GM19193 (cell line): ENCODE results near the gene TMEM234.
A peak's percentile ranks its signal among the peaks of the same experiment; 100 is the strongest.

Experiments used
- POLR2A ChIP-seq: IDR thresholded peaks from 4 replicates; pipeline ENCODE4 v1.6.1; 2011; ENCODE audit not compliant: insufficient read depth, insufficient read length; ENCODE audit errors: extremely low read depth

The TMEM234 gene

DNA sequence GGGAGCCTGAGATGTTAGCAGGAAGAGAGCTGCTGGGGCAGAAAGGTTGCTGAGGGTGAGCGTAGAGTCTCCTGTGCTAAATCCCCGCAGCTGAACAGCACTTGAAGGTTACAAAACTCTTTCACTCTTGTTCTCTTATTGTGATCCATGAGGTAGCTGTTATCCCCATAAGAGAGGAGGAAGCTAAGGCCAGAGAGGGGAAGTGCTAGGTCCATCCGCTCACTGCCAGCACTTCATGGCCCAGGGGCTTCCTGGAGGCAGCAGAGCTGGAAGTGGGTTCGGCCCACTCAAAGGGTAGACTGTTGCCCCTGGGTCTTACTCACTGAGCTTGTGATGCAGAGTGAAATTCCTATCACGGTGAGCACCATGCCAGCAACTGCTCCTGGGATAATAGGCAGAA lies 5.6 kb downstream of the TMEM234 start:
- TF ChIP-seq POLR2A, result no peak

DNA sequence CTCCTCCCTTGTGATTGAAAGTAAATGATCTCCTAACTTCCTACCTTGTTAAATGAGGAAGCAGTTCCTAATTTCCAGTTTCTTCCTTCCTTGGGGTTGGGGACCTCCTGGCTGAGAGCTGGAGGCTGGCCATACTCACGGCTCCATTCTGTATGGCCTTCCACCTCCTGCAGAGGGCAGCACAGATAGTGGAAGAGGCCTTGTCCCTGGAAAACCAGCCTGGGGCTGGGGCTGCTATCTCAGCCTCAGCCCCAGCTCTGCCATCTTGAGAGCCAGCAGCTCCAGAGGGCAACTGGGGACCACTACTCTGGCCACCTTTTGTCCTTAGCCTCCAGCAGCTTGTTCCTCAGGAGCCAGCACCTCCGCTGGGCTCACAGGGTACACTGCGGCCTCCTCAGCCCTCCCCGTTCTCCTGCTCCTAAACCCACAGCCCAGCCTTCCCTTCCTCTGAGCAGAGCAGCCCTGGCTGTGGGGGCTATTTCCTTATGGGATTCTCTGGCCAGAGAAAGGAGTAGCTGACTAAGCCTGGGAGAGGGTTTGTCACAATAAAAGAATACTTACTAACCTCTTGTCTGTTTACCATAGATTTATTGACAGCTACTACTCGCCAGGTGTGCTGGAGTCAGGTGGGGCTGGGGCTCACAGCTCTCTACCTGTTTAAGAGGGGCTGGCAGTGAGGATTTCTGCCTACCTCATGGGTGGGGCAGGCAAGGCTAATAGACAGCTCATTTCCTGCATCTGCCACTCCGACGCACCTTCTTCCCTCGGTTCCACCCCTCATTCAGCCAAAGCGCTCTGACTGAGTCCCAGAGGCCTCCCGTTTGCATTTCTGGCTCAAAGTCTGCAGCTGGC lies 6.3 kb downstream of the TMEM234 start:
- no peak for TF ChIP-seq POLR2A

DNA sequence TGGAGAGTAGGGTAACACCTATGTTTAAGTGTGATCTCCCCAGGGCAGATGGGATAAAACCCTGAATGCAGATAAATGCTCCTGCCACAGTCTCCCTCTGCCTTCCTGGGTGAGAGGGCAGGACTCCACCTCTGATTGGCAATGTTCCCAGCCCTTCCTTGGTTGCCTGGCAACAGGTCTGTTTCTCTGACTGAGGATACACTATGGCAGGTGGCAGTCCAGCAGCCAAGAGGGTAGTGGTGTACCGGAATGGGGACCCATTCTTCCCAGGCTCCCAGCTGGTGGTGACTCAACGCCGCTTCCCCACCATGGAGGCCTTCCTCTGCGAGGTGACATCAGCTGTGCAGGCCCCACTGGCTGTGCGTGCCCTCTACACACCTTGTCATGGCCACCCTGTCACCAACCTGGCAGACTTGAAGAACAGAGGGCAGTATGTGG lies 13.2 kb downstream of the TMEM234 start, which contains the start of gene DCDC2B:
DCDC2B (plus strand) TSS at position 199 of the 438 bp plus-strand sequence; CDS start at position 204, 5 bp downstream.
- no peak for TF ChIP-seq POLR2A

DNA sequence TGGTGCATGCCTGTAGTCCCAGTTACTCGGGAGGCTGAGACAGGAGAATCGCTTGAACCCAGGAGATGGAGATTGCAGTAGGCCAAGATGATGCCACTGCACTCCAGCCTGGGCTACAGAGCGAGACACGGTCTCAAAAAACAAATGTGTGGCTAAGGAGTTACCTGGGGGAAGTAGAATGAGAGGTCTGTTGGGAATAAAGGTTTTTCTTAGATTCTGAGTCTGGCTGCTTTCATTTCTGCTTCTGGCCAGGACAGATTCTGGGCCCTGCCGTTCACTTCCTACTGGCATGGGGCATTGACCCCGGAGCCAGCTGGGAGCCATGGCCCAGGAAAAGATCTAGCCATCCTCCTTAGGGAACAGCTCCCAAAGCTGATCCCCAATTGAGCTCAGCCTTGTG lies 13.7 kb downstream of the TMEM234 start:
- no peak for TF ChIP-seq POLR2A

DNA sequence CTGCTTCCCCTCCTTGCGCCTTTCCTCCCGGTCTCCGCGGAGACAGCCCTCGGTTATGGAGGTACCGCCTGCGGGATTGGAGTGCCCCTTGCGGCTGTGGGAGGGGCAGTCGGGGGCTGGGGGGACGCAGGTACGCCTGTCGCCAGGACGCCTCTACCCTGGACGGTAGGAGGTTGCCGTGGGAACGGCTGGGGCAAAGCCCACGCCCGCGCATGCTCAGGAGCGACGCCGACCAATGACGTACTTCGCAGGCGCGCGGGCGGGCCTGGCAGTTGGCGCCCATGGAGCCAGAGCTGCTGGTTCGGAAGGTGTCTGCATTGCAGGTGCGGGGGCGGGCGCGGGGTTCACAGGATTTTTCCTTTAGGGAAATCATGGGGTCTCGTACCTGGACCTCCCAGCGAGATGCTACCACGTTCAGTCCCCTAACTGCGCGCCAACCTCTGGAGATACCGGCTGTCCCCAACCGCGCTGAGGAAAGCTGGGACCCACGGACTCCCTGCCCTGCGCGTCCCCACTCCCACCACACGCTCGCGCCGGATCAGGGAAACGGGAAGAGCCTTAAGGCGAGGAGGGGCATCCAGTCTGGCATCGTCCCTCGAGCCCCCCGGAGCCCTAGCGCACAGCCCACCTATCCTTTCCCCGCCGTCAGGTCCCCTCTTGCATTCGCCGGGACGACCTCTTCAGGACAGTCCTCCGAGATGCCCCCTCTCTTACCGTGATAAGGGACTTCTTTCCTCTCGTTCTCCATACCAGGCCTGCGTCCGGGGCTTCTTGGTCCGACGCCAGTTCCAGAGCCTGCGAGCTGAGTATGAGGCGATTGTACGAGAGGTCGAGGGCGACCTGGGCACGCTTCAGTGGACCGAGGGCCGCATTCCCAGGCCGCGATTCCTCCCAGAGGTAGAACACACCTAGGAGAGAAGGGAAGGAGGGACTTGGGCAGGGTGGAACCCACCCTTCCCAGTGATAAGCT lies 16.5 kb downstream of the TMEM234 start, which contains the start of gene IQCC:
IQCC (plus strand) TSS at position 271 of the 970 bp plus-strand sequence; CDS start at position 282, 11 bp downstream.
- TF ChIP-seq POLR2A, result peak; percentile 73

DNA sequence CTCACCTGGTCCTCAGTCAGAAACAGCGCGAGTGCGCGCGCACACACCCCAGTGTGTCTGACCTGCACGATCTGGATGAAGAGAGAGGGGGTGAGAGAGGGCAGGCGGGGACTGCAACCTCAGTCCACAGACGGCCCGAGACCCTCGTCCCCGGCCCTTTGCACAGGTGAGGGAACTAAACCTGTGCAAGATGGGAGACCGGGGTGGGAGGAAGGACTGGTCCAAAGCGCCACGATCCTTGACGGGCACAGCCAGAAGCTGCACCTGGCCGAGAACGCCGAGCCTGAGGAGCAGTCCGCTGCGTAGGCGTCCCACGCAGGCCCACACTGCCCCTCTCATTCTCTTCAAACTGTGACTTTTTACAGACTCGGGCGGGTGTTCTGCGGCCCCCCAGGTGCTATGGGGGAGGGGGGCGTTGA lies 17.2 kb downstream of the TMEM234 start:
- TF ChIP-seq POLR2A, result no peak

DNA sequence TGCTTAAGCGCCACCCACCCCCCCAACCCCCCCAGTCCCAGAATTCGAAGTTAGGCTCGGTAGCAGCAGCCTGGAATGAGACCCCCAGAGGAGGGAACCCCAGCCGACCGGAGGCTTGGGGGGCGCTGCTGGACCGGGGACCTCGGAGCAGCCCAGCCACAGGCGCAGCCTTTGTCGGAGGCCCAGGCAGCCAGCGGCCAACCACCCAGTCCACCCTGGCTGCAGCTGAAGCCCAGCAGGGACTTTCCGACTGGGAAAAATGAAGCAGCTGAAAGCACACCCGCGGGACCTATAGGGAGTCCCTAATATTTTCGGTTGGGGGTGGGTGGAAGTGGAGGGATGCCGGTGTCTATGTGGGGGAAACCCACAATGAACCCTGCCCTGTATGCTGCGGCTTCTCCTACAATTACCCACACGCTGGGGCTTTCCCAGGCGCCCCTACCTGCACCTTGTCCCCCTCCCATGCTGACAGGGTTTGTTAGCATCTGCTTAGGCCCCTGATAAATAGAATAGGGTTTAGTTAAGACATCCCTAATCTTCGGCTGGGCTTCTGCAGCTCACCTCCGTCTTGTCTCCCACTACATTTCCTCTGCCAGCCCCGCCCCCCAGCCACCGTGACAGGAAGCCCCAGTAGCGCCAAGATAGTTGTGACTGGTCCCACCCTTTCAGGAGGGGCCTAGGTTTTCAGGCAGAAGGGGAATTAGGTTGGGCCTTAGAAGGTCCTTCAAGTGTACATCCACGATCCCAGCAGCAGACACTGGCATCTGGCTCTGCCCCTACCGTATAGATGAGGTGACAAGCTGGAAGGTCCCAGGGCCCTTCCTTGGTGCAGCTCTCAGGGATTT lies 20.9 kb downstream of the TMEM234 start:
- TF ChIP-seq POLR2A, result peak; percentile 12

DNA sequence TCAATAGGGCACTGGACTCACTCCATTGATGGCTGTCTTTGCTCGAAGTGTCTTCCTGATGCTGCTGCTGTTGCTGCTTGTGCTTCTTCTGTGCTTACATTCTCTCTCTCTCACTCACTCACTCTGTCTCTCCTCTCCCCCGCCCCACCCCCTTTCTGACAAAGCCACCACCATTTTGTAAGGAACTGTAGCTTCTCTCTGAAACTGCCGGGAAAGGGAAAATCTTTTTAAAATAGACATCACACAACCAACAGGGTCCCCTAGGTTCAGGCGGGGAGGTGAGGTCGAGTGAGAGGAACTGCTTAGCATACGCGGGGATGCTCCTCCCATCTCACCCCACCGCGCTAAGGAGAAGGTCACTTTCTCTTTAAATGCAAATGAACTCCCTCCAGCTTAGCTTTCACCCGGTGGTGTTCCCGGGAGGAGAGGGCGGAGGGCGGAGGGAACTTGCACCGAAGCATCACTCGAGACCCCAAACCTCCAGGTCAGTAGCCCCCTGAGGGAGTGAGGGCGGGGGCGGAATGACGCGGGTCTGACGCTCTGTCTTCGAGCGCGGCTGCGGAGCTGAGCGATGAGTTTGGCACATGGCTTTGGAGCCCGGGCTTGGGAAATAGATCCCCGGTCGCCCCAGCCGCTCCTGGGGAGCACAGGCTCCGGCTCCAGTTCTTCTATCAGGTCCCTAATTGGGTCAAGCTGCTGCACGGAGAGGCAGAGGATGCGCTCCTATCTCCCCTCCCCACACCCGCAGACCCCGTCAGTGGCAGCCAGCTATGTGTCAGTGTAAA lies 21.7 kb downstream of the TMEM234 start, which contains the start of gene CCDC28B:
CCDC28B (plus strand) TSS at position 370 of the 785 bp plus-strand sequence. CDS start 1,341 bp downstream, outside the sequence.
- no peak for TF ChIP-seq POLR2A

DNA sequence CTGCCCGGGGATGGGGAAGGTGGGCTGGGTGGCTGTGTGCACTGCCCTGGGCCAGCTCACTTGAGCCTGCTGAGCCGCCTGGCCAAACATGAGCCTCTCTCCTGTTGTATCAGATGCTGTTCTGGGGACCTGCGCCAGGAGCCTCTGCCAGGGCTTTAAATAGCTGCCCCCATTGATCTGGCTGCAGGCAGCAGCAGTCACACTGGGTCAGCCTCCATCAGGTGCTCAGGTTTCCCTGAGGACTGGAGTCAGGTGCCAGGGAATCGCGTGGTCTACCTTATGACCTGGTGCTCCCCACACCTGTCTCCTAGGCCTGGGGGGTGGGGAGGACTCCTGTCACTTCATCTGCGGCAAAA lies 22.5 kb downstream of the TMEM234 start:
- no peak for TF ChIP-seq POLR2A

DNA sequence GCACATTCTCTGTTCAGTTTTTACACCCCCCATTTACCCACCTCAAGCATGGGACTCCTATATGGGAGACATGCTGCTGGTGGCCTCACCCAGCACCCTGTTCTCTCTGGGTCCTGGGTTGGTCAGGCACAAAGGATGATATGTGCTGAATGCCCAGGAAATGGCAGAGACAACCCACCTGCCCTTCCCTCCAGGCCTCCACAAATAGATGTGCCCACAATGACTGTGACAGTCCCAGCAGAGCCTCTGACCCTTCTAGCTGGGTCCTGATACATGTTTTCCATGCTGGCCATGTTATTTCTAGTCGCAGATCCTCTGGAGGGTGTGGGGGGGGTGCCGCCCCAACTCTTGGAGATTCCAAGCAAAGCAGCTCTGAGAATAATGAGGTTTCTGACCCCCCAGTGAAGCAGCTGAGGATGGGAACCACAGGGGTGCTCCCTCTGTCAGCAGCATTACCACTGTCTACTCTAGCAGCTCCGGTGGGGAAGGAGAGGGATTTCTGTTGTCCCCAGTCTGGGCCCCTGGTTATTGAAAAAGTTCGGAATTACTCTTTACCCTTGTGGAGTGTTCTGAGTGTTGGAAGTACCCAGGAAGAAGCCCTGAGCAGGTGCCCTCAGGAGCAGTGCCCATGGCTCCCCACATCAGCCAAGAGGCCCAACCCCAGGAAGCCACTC lies 23.0 kb downstream of the TMEM234 start:
- TF ChIP-seq POLR2A, result no peak

DNA sequence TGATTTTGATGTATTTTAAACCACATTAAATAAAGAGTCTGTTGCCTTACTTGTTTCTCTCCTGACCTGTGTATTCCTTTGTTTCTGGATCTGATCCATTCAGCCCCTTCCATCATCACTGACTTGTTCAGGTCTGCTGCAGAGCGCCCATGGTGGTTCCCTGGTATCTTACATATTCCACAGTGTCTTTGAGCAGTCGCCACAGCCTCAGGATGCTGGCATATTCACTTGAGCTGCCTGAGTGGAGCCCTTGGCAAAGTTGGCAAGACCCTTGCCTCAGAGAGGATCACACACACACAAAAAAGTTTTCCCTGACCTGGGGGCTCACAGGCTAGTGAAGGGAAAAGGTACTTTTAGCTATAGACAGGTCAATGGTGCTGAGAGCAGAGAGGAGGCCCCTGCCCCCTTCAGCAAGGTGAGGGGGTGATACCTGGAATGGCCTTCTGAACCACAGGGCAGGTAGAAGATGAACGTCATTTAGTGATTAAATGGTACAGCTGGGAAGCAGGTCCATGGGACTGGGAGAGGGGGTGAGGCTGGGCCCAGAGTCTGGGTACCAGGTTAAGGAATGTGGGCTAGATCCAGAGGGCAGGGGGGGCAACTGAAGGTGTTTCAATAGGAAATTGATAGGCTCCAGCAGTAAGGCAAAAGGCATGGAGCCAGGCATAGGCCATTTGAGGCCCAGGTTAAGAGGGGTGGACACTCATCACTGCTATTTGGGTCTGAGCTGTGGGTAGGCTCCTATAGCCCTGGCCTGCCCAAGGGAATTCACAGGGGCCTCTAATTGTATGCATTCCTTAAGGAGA lies 23.7 kb downstream of the TMEM234 start:
- TF ChIP-seq POLR2A, result no peak

DNA sequence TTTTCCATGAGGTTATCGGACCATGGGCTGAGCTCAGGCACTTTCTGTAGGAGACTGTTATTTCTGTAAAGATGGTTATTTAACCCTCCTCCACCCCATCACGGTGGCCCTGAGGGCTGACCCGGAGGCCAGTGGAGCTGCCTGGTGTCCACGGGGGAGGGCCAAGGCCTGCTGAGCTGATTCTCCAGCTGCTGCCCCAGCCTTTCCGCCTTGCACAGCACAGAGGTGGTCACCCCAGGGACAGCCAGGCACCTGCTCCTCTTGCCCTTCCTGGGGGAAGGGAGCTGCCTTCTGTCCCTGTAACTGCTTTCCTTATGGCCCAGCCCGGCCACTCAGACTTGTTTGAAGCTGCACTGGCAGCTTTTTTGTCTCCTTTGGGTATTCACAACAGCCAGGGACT lies 24.3 kb downstream of the TMEM234 start:
- TF ChIP-seq POLR2A, result no peak

DNA sequence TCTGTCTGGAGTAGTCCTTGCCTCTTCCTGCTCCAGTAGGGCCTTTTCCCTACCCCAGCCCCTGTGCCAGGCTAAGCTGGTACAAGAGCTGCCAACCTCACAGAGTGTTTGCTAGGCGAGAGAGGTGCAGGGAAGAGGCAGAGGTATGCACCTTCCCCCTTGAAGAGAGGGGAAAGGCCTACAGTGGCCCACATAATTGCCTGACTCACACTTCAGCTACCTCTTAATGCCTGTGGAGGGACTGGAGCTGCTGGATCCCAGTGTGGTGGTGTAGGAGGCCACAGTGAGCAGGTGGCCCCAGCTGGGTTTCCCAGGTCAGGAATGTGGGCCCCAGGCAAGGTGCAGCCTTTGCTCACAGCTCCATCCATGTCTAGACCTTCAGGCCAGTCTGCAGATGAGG lies 25.1 kb downstream of the TMEM234 start:
- TF ChIP-seq POLR2A, result peak; percentile 13
